Bronchial epithelial cell (primary cell): Measurements from ENCODE around the gene DIS3L. TPM values are rescaled to one million over a fixed set of nuclear protein-coding genes. Genes with fewer than 3 reads are reported as not detected.
"Not testable (repeated sequence)": the region's sequence is repeated elsewhere in the genome, so short reads cannot be mapped to it uniquely, and the experiment has no call there.

Experiments
- DNase-seq: peaks from one replicate; pipeline ENCODE4 v3.0.0-alpha.2; 2010; ENCODE audit warnings: low read depth
- FAIRE-seq: peaks from 2 replicates; lab custom pipeline; 2011; peaks lifted over from hg19 to GRCh38; lab: Jason Lieb, UNC
- H3K27me3 ChIP-seq: 2 replicates; pipeline ENCODE4 v1.5.1; 2011; ENCODE audit warnings: low read length; ENCODE audit not compliant: control insufficient read depth, insufficient read depth
- H3K36me3 ChIP-seq: 2 replicates; pipeline ENCODE4 v1.5.1; 2011; ENCODE audit warnings: low read length; ENCODE audit not compliant: control insufficient read depth, insufficient read depth
- H3K4me3 ChIP-seq: 2 replicates; pipeline ENCODE4 v1.5.1; 2011; ENCODE audit warnings: mild to moderate bottlenecking, low read depth, low read length, control low read depth
- CTCF ChIP-seq: IDR thresholded peaks from 2 replicates; pipeline ENCODE4 v1.5.1; 2011; ENCODE audit warnings: mild to moderate bottlenecking, moderate library complexity, low read length, control low read depth, inconsistent platforms; ENCODE audit not compliant: insufficient read depth, severe bottlenecking
- total RNA-seq: library from RNA; depleted of rRNA; stranded (reverse); fragments of >200 nt; gene quantifications from 2 replicates; pipeline ENCODE4 v1.2.1, GENCODE V29; 2014

DIS3L gene
- total RNA-seq, 1 donor from 2014 or later, result 19.2 TPM

GRCh38 chr15:66254951-66255676, 38.3 kb upstream of the DIS3L start:
- FAIRE-seq (no peak), DNase-seq (no peak)
- peaks cover 43% of the 10 kb centered on the region for H3K27me3 ChIP-seq
- no peak for TF ChIP-seq CTCF
- H3K4me3 ChIP-seq, result no peak overlapping the region
- H3K36me3 ChIP-seq, result no peaks in the 10 kb centered on the region

- Histone ChIP-seq H3K4me3 (no peak overlapping the region), H3K36me3 (no peaks in the 10 kb centered on the region), H3K27me3 (peaks cover 35% of the 10 kb centered on the region)
- TF ChIP-seq CTCF, result no peak
- DNase-seq, result no peak
- FAIRE-seq, result no peak
Observed at GRCh38 chr15:66256692-66257091, 36.7 kb upstream of the DIS3L start.

- FAIRE-seq, result no peak
- TF ChIP-seq CTCF, result no peak
- peaks cover 8% of the 10 kb centered on the region for H3K27me3 ChIP-seq
Observed at GRCh38 chr15:66261056-66261455, 32.3 kb upstream of the DIS3L start.

GRCh38 chr15:66262837-66263236, 30.5 kb upstream of the DIS3L start:
- not testable (repeated sequence) for H3K4me3 ChIP-seq, H3K36me3 ChIP-seq, FAIRE-seq, DNase-seq, H3K27me3 ChIP-seq

More at GRCh38 chr15:66261056-66261455, 32.3 kb upstream of the DIS3L start:
- no peak for DNase-seq
- H3K36me3 ChIP-seq, result no peaks in the 10 kb centered on the region
- no peak overlapping the region for H3K4me3 ChIP-seq

GRCh38 chr15:66264859-66265513, 28.4 kb upstream of the DIS3L start:
- Histone ChIP-seq H3K27me3 (peaks cover 2% of the 10 kb centered on the region), H3K36me3 (no peaks in the 10 kb centered on the region), H3K4me3 (no peak overlapping the region)
- TF ChIP-seq CTCF, result no peak
- no peak for DNase-seq
- FAIRE-seq, result no peak

- FAIRE-seq (peak; percentile 60), DNase-seq (peak; percentile 55)
- H3K27me3 ChIP-seq, result peaks cover 2% of the 10 kb centered on the region
- H3K36me3 ChIP-seq, result no peaks in the 10 kb centered on the region
- no peak overlapping the region for H3K4me3 ChIP-seq
- TF ChIP-seq CTCF, result no peak
Observed at GRCh38 chr15:66269326-66270090, 23.9 kb upstream of the DIS3L start.
